Smooth muscle cell (in vitro differentiated cells): ENCODE data around the gene ENPP5. TPM values are rescaled to one million over a fixed set of nuclear protein-coding genes. Genes with fewer than 3 reads are reported as not detected.

Source experiments
- DNase-seq: peaks from one replicate; lab custom pipeline; 2025; ENCODE audit not compliant: unreplicated experiment; lab: John Stamatoyannopoulos, UW
- H2AFZ ChIP-seq: fragments of 200-600 bp; sonication (generic); 2 replicates; pipeline ENCODE4 v1.6.0; 2016; ENCODE audit warnings: antibody characterized with exemption, low read depth, mild to moderate bottlenecking
- H3F3A ChIP-seq: fragments of 200-600 bp; sonication (generic); 2 replicates; pipeline ENCODE4 v1.6.0; 2017; ENCODE audit warnings: antibody characterized with exemption, low read depth
- H3K27ac ChIP-seq: fragments of 200-600 bp; sonication (generic); 2 replicates; pipeline ENCODE4 v1.5.1; 2016; ENCODE audit warnings: low read depth, mild to moderate bottlenecking
- H3K27me3 ChIP-seq: fragments of 200-600 bp; sonication (generic); 2 replicates; pipeline ENCODE4 v1.6.1; 2016; ENCODE audit warnings: low read depth, mild to moderate bottlenecking
- H3K36me3 ChIP-seq: fragments of 200-600 bp; sonication (generic); 2 replicates; pipeline ENCODE4 v1.5.1; 2016; ENCODE audit warnings: low read depth
- H3K4me1 ChIP-seq: fragments of 200-600 bp; sonication (generic); 2 replicates; pipeline ENCODE4 v1.5.1; 2016; ENCODE audit warnings: low read depth
- H3K4me2 ChIP-seq: fragments of 200-600 bp; sonication (generic); 2 replicates; pipeline ENCODE4 v1.6.0; 2016; ENCODE audit warnings: mild to moderate bottlenecking
- H3K4me3 ChIP-seq: fragments of 200-600 bp; sonication (generic); 2 replicates; pipeline ENCODE4 v1.5.1; 2016; ENCODE audit warnings: mild to moderate bottlenecking
- H3K79me2 ChIP-seq: fragments of 200-600 bp; sonication (generic); 2 replicates; pipeline ENCODE4 v1.6.0; 2016; ENCODE audit warnings: low read depth, mild to moderate bottlenecking
- H3K9ac ChIP-seq: fragments of 200-600 bp; sonication (generic); 2 replicates; pipeline ENCODE4 v1.6.0; 2016; ENCODE audit warnings: low read depth
- H3K9me3 ChIP-seq: fragments of 200-600 bp; sonication (generic); replicated peaks from 2 replicates; pipeline ENCODE4 v1.5.1; 2016; ENCODE audit warnings: low read depth
- H4K20me1 ChIP-seq: fragments of 200-600 bp; sonication (generic); 2 replicates; pipeline ENCODE4 v1.6.0; 2016; ENCODE audit warnings: low read depth
- WGBS: methylation state at CpG from one replicate; pipeline ENCODE4 v1.1.7; 2016; ENCODE audit warnings: low lambda C conversion rate; 5-methylcytosine and 5-hydroxymethylcytosine counted together
- polyA plus RNA-seq: library from polyadenylated mRNA; unstranded; fragments of >200 nt; fragmentation: Nextera tagmentation; extraction: Ambion mirVana; gene quantifications from 2 replicates; pipeline ENCODE4 v1.2.1, GENCODE V29; 2016
- total RNA-seq: library from RNA; depleted of rRNA; stranded (reverse); fragments of >200 nt; gene quantifications from 2 replicates; pipeline ENCODE4 v1.2.3, GENCODE V29; 2014
- TF ChIP-seq, protein P1 (sequence below): fragments of 200-600 bp; sonication (generic); IDR thresholded peaks from 2 replicates; pipeline ENCODE4 v1.5.1; 2017; ENCODE audit warnings: borderline replicate concordance, mild to moderate bottlenecking, antibody characterized with exemption; ENCODE audit not compliant: insufficient read depth, poor library complexity, severe bottlenecking

The ENPP5 gene
- total and polyA plus RNA-seq, 2 experiments from 2014 or later = 0.16 to 1.1 TPM

DNA sequence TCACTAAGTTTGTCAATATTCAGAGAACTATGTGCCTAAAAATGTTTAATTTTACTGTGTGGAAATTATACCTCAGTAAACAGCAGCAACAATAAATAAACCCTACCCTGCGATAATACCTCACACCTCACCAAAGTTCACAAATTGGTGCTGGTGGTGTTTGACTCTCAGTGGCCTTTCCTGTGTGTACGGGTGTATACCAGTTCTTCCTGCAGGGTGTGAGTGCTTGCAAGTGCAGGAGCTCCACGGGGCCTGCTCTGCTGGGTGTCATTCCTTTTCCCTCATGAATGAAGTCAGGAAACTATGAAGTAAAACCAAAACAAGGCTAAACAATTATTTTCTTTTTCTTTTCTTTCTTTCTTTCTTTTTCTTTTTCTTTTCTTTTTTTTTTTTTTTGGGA, 4.1 kb upstream of the ENPP5 start:
- Histone ChIP-seq H3K79me2 (no peaks in the 10 kb centered on the region), H3F3A (no peaks in the 10 kb centered on the region), H3K36me3 (no peaks in the 10 kb centered on the region), H2AFZ (no peak overlapping the region), H3K27ac (no peak overlapping the region), H3K9me3 (no peaks in the 10 kb centered on the region), H3K4me3 (no peak overlapping the region), H3K4me1 (no peaks in the 10 kb centered on the region), H3K9ac (no peak overlapping the region), H4K20me1 (no peaks in the 10 kb centered on the region), H3K27me3 (peaks cover 17% of the 10 kb centered on the region), H3K4me2 (no peak overlapping the region)
- TF ChIP-seq, protein P1, sequence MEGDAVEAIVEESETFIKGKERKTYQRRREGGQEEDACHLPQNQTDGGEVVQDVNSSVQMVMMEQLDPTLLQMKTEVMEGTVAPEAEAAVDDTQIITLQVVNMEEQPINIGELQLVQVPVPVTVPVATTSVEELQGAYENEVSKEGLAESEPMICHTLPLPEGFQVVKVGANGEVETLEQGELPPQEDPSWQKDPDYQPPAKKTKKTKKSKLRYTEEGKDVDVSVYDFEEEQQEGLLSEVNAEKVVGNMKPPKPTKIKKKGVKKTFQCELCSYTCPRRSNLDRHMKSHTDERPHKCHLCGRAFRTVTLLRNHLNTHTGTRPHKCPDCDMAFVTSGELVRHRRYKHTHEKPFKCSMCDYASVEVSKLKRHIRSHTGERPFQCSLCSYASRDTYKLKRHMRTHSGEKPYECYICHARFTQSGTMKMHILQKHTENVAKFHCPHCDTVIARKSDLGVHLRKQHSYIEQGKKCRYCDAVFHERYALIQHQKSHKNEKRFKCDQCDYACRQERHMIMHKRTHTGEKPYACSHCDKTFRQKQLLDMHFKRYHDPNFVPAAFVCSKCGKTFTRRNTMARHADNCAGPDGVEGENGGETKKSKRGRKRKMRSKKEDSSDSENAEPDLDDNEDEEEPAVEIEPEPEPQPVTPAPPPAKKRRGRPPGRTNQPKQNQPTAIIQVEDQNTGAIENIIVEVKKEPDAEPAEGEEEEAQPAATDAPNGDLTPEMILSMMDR = no peak
- 76% methylated on average over 3 of the region's 3 CpGs for WGBS
- no peak for DNase-seq

DNA sequence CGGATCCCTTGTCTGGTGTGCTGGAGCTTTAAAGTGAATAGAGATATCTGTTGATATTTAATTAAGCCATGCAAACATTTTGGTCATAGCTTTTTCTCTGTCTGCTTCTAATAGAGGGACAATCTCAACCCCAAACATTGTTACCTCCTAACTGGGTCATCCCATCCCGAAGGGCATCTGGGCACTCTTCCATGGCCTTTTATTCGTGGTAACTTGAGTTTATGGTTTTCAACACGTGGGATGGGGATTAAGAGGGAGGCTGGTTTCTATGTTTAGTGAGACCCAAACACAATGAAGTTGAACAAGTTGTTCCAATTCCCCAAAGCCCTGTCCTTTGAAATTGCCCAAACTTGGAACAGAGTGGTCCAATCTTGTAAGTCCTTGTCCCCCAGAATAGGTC, 1.4 kb upstream of the ENPP5 start:
- no peak overlapping the region for H3K9ac ChIP-seq
- DNase-seq = no peak
- 84% methylated on average over 4 of the region's 4 CpGs for WGBS

DNA sequence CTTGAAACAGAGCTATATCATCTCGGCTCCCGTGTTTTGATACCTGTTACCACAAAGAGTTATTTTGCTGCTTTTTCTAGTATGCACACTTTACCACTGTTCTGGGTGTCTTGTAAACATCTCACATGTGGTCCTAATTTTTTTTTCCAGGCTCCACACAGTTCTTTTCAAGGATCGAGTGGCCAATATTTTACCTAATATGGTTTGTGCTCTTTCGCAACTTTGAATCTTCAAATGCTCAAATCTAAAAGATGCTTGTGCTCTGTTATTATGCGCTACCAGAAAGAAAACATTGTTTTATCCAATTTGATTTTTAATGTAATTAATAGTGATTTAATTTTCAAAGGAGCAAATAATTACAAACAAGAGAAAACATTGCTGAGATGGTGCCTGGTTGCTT, 10.7 kb downstream of the ENPP5 start:
- no peak overlapping the region for H2AFZ ChIP-seq
- H3K79me2 ChIP-seq = no peaks in the 10 kb centered on the region
- no peak overlapping the region for H3K4me2 ChIP-seq
- no peak overlapping the region for H3K27ac ChIP-seq
- H4K20me1 ChIP-seq = no peaks in the 10 kb centered on the region
- H3K27me3 ChIP-seq = no peaks in the 10 kb centered on the region
- 94% methylated on average over 5 of the region's 5 CpGs for WGBS
- H3K36me3 ChIP-seq = no peaks in the 10 kb centered on the region
- H3K9me3 ChIP-seq = no peaks in the 10 kb centered on the region
- H3K4me3 ChIP-seq = no peak overlapping the region
- H3K4me1 ChIP-seq = no peaks in the 10 kb centered on the region
- TF ChIP-seq, protein P1 = no peak
- no peak for DNase-seq
- no peak overlapping the region for H3K9ac ChIP-seq
- H3F3A ChIP-seq = no peaks in the 10 kb centered on the region

More for the DNA sequence above, 1.4 kb upstream of the ENPP5 start:
- H3K9me3 ChIP-seq = no peaks in the 10 kb centered on the region
- no peak overlapping the region for H3K4me3 ChIP-seq
- H2AFZ ChIP-seq = no peak overlapping the region
- H3K36me3 ChIP-seq = no peaks in the 10 kb centered on the region
- no peak overlapping the region for H3K4me2 ChIP-seq
- H3K27me3 ChIP-seq = peaks cover 17% of the 10 kb centered on the region
- no peaks in the 10 kb centered on the region for H4K20me1 ChIP-seq
- no peaks in the 10 kb centered on the region for H3K79me2 ChIP-seq
- no peaks in the 10 kb centered on the region for H3F3A ChIP-seq
- TF ChIP-seq, protein P1 = no peak
- no peaks in the 10 kb centered on the region for H3K4me1 ChIP-seq
- no peak overlapping the region for H3K27ac ChIP-seq

DNA sequence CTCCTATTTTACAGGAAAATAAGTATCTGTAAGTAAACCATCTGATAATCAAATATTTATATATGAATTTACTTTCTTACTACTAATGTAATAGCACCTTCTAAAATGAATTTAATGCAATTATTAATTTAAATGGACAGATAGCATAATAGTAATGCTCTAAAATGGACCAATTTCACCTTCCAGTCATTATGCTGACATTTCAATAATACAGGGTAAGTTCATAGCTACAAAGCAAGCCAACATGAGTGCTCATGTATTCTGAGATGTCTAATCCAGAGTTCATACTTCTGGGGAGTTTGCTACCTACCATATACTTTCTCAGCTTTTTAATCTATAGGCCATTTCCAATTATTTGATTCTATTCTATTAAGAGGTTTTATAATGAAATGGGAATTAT, 11.6 kb downstream of the ENPP5 start:
- Histone ChIP-seq H3K9me3 (no peaks in the 10 kb centered on the region), H2AFZ (no peak overlapping the region), H3K4me3 (no peak overlapping the region), H3K36me3 (no peaks in the 10 kb centered on the region), H3K27me3 (no peaks in the 10 kb centered on the region), H3K79me2 (no peaks in the 10 kb centered on the region), H3K4me2 (no peak overlapping the region), H3K4me1 (no peaks in the 10 kb centered on the region), H3K9ac (no peak overlapping the region), H3F3A (no peaks in the 10 kb centered on the region), H4K20me1 (no peaks in the 10 kb centered on the region), H3K27ac (no peak overlapping the region)
- no peak for DNase-seq
- TF ChIP-seq, protein P1 = no peak
